Skin epidermis (tissue), 12 donors: ENCODE data around the gene CYP26B1.

Experiments used
- H3K27ac ChIP-seq, 21 experiments: fragments of 200-600 bp; sonication (generic) in 11 of 21; one replicate each; pipeline ENCODE4 v1.5.0; 2020; ENCODE audit warnings: mild to moderate bottlenecking in 3 of 21, inconsistent platforms in 2 of 21, moderate library complexity in 2 of 21
- H3K4me3 ChIP-seq, 7 experiments: fragments of 200-600 bp; sonication (generic) in 2 of 7; one replicate each; pipeline ENCODE4 v1.5.0; 2020; ENCODE audit warnings: inconsistent platforms in 2 of 7, mild to moderate bottlenecking in 2 of 7, moderate library complexity in 1 of 7

Gene CYP26B1

DNA sequence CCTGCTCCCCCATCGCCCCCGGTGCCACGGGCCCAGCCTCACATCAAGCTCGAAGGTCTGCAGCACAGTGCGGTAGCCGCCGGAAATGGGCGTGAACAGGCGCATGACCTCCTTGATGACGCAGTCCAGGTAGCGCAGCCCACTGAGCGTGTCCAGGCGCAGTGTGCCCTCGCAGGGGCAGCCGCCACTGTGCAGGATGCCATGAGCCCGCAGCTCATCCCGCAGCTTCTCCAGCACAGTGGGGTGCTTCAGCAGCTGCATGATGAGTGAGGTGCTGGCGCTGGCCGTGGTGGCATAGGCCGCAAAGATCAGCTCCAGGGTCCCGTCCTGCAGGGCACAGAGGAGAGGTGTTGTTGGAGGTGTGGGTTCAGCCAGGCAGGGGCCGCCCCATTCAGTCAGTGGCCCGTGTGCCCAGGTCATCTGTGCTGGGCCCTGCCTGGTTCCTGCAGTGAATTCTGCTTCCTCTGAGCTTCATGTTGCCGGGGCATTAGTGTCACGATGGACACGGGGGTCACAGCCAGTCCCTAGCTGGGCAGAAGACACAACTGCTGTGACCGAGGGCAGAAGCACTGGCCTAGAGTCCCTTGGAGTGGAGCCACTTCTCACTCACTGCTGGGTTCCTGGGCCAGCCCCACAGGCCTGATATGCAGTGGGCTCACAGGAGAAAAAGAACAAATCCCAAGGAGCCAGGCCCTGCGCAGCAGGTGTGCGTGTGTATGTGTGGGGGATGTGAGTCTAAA is 14.5 kb downstream of the CYP26B1 start:
- Histone ChIP-seq H3K27ac (no peak overlapping the region), H3K4me3 (no peak overlapping the region)

DNA sequence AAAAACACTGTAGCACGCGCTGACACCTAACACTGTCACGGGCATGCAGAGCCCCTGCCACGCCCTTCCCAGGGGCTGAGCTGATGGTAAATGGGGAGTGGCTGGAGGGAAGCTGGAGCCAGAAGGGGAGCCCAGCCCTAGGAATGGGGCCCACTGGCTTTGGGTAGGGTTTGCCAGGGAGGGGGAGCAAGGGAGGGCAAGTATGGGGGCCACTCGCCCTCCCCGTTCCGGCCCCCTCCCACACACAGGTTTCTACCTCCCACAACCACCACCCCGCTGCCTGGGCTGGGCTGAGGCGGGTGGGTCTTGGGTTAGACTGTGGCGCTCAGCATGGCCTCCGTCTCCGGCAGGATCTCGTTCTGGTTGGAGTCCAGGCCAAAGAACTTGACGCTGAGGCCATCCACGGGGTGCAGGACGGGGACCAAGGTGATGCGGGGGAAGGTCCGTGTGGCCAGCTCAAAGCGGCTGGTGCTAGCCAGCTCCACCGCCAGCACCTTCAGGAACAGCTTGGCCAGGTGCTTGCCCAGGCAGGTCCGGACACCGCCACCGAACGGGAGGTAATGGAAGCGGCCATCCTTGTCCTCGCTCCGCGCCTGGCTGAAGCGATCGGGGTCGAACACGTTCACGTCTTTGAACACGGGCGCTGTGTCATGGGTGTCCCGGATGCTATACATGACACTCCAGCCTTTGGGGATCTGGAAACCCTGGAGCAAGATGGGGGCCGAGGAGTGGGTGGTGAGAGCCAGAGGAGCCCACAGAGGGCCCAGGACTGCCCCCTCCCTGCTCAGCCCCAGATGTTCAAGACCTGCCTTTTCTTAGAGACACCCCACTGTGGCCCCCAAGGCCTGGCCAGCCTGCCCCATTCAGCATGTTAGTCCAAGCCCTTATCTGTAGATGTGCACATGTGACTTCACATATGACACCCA is 15.5 kb downstream of the CYP26B1 start:
- H3K27ac ChIP-seq = no peak overlapping the region
- H3K4me3 ChIP-seq = no peak overlapping the region

DNA sequence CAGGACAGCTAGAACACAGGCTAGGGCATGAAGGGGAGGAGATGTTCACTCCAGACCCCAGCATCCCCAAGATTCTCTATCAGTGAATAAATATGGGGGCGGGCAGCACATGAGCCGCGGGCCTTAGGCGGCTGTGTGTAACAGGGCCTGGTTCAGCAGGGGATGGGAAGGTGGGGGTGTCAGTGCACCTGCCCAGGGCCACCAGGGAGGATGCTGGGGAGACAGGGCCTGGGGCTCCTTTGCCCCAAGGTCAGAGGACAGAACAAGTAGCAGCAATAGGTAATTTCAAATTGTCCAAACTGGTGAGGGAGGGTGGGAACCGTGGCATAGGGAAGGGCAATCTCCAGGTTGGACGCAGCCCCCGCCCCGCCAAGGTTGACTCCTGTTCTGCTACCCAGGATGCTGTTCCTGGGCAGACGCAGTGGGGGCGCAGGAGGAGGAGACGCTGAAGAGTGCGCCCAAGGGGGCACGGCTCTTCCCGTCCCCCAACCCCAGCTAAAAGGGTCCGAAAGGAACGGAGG is 16.2 kb downstream of the CYP26B1 start:
- H3K27ac ChIP-seq = no peak overlapping the region
- H3K4me3 ChIP-seq = no peak overlapping the region

DNA sequence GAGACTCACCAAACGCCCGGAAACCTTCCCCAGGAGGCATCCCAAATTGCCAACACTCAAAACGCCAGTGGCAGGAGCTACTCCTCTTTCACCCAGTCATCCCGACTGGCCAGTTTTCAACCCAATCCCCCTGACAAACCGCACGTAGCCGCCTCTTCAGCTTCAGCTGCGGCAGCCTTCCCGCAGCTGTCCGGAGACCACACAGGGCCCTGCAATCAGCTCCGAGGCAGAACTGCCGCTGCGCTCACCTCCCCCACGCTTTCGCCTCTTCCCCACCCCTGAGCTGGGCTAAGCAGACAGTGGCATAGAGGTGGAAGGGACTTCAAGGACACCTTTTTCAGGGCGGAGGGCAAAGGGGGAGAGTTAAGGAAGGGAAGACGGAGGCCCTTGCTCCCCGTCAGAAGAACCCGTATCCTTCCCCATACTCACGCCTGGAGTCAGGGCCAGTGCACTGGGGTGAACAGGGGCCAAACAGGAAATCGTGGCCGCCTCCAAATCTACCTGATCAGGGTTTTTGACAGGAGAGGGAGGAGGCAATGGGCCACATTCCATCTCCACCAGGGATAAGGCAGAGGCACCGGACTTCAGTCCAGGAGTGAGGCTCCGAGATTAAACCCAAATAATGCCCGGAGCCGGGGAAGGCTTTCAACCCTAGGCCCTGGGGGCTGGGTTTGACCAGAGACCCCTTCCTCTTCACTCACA is 16.9 kb downstream of the CYP26B1 start:
- Histone ChIP-seq H3K27ac (peak overlapping the region in 3 of 21 experiments; percentile 12 to 31 (median 25)), H3K4me3 (no peak overlapping the region)

DNA sequence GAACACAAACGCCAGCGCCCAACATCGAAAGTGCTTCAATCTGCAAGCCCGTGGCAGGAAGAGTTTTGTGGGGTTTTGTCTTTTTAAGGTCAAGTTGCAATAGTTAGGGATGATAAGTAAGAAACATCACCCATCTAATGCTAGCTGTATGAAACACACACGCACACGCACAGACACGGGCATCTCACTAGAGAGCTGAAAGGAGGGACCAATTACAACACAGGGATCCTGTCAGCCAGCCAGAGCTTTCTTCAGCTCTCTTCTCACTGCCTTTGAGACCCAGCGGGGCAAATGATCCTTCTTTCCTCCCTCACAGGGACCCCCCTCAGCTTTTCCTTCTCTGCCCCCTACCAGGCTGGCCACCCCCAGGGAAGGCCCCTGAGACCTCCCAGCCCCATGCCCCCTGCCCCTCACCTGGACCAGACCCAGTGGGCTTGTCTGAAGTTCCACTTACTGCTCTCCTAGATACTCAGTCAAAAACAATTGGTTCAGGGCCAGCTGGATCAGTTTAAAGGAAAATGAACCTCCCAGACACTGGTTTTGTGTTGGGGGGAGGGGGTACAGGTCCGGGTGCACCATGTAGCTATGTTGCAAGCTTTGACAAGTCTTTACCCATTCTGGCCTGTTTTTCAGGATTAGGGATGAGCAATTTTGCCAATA is 17.9 kb downstream of the CYP26B1 start:
- H3K27ac ChIP-seq = peak overlapping the region in 1 of 21 experiments; percentile 25
- no peak overlapping the region for H3K4me3 ChIP-seq

DNA sequence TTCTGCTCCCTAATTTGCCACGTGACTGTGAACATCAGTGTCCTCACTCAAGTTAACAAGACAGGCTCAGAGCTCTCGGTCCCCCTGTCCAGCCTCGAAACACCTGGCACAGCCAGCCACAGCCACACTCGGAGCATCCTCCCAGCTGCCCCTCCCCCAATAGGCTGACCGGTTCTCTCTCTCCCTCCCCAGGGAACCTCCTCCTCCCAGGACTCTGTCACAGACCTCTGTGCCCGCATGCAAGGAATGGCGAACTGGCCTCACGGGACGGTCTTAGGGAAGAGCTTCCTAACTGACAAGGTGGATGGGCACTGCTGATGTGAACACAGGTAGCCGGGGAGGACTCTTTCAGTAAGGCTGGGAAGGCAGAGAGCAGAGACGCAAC is 18.8 kb downstream of the CYP26B1 start:
- Histone ChIP-seq H3K27ac (no peak overlapping the region), H3K4me3 (no peak overlapping the region)

DNA sequence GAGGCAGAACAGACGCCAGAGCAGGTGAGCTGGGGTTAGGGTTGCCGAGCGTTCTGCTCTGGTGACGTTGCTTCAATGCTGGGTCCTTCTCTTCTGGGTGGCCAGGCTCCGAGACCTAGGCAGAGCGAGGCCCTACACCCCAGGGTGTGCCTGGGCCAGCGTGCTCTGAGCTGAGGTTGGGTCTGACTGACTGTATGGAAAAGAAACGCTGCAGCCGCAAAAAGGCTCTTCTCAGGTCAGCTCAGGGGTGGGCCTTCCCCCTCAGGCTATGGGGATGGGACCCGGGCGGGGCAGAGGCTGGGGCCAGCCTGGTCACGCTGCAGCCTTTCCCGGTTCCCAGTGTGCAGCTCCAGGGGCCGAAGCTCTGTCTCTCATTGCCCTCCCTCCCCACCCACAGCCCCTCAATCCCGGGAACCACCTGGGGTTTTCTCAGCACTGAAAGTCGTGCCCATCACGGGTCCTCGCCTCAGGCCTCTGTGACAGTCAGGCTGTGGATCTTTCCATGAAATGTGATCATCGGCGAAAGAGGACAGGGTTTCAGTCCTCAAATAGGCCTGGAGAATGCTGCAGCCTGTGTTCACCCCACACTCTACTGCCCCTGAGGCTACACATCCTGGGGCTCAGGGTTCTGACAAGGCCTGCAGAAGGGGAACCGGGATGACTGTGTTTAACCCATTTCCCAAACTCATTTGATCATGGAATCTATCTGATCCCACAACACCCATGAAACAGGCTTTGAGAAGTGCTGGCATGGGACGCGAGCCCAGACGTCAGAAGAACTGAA is 19.4 kb downstream of the CYP26B1 start:
- no peak overlapping the region for H3K27ac ChIP-seq
- no peak overlapping the region for H3K4me3 ChIP-seq

DNA sequence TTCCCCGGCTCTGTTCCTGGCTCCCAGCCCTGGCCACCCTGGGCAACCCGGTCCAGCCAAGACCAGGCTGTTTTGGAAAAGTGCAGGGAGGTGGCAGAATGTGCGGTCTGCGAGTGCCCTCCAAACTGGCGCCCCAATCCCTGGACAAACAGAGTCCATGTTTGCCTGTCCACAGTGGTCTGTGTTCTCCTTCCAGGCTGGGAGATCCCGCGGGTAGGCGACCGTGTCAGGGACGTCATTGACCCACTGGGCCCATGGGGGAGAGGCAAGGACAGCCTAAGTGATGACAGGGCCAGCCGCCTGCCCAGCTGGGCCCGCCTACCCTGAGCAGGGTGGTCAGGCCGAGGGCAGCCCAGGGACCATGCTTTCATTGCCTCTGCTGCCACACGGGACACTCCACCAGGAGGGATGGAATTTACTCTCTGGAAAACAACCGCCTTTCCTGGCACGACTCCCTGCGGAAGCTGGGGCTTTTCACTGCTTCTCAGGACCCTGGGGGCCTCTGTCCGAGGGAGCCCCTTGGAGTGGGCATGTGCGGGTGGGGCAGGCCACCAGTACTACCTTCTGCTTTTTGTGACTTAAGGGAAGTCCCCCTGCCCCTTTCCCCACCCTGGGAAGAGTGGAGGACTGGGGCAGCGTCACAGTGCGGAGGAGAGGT is 20.1 kb downstream of the CYP26B1 start:
- H3K4me3 ChIP-seq = no peak overlapping the region

DNA sequence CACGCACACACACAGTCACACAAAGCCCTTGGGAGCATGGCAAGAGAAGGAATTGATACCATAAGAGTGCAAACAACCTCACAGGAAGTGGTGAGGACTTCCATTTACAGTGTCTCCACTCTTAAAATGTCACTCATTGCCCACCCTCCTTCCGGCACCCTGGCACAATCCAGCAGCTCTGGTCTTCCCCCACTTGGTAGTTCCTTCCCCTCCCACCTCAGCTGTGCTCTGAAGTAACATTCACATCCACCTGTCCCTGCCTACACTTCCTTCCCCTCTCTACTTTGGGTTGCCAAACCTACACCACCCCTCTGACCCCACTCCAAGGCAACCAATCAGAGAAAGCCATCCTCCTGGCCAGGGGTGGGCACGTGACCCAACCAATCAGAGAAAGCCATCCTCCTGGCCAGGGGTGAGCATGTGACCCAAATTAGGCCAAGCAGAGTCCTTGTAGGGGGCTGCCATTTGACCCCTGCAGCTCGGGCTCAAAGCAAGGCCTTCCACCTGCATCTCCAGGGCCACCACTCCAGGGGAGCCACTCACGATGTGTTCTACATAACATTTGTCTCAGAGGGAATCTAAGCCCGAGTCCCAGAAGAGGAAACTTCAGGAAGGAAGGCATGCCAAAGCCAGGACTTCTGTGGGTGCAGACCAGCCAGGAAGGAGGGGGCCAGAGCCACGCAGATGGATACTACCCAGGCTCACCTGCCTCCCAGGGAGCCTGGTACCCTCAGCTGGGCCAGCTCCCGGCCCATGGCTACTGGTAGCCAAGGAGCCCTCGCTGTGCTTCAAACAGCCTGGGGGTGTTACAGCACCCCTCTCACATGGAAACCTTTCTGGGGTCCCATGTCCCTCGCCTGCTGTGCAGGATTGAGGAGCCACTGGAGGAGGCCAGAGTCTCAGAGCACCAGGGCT is 21.2 kb downstream of the CYP26B1 start:
- Histone ChIP-seq H3K4me3 (no peak overlapping the region), H3K27ac (no peak overlapping the region)

More for the DNA sequence above, 20.1 kb downstream of the CYP26B1 start:
- H3K27ac ChIP-seq = no peak overlapping the region

DNA sequence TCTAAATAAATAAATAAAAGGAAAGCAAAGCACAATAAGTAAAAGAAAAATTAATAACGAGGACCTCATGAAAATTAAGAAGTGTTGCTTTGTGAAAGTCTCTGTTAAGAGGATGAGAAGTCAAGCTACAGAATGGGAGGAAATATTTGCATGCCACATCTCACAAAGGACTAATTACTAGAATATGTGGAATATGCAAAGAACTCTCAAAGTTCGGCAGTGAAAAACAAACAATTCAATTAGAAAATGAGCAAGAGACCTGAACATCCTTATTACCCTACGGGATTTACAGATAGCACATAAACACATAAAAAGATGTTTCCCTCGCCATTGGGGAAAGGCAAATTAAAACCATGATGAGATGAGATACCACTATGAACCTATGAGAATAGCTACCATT is 23.3 kb downstream of the CYP26B1 start:
- Histone ChIP-seq H3K4me3 (no peak overlapping the region), H3K27ac (no peak overlapping the region)

DNA sequence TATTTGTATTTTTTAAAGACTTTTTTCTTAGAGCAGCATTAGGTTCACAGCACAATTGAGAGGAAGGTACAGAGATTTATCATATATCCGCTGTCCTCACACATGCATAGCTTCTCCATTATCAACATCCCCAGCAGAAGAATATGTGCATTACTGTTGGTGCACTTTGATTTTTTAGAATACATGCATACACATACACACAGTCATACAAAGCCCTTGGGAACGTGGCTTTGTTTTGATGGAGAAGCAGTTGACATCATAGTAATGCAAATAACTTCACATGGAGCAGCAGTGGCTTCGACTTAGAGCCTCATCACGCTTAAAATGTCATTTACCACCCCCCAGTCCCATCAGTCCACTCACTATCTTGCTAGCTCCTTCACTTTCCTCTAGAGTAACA is 26.5 kb downstream of the CYP26B1 start:
- H3K27ac ChIP-seq = no peak overlapping the region
- no peak overlapping the region for H3K4me3 ChIP-seq

DNA sequence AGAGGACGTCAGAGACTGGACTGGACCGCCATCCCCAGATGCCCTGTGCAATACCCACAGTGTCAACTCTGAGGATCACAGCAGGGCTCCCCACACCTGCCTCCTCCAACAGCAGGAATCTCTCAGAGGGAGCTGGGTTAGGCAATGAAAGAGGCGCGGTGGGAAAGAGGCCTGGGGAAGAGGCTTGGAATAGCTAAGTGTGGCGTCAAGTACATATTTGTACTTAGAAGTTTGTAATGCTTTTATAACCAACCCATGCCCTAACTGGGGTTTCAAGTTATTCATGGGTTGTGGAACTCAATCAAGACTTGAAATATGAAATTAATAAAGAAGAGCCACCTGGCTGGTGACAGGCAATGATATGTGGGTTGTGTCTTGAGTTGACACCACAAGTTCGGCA is 28.7 kb downstream of the CYP26B1 start:
- Histone ChIP-seq H3K27ac (no peak overlapping the region), H3K4me3 (no peak overlapping the region)

DNA sequence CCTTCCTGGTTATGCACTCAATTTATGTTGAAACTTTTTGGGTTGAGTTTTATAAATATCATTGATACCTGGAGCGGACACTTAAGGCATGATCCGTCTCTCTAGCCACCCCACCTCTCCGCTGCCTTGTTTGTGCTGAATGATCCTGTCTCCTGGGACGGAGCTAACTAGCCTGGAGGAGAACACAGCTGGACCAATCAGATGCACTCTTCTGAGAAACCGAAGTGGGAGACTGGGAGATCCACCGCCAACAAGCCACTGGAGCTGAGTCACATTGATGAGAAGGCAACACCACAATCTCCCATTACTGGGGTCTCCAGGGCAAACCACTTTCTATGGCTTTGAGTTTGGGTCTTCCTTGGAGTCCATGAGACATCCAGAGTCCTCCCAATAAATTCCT is 29.3 kb downstream of the CYP26B1 start:
- Histone ChIP-seq H3K27ac (no peak overlapping the region), H3K4me3 (no peak overlapping the region)

DNA sequence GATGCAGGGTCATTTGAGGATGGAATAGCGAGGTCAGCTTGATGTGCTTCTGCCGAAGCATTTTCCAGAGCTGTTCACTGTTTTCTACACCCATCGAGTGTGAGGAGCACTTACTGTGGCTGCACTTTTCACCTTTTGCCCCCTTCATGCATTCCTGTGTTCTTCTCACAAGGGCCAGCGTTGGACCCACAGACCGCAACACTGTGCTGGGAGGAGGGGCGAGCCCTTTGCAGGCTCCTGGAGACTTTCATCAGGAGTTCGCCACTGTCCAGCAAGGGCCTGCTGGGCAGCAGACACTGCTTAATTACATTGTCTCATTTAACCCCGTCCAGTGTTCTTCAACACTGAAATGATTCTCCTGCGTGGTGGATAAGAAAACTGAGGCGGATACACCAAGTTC is 29.9 kb downstream of the CYP26B1 start:
- Histone ChIP-seq H3K27ac (no peak overlapping the region), H3K4me3 (no peak overlapping the region)

DNA sequence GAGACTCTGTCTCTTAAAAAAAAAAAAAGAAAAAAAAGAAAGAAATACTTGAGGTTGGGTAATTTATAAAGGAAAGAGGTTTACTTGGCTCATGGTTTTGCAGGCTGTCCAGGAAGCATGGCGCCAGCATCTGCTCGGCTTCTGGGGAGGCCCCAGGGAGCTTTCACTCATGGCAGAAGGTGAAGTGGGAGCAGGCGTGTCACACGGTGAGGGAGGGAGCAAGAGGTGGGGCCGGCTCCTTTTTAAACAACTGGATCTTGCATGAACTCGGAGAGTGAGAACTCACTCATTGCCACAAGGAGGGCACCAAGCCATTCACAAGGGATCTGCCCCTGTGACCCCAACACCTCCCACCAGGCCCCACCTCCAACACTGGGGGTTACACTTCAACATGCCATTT is 30.6 kb downstream of the CYP26B1 start:
- Histone ChIP-seq H3K4me3 (no peak overlapping the region), H3K27ac (no peak overlapping the region)

DNA sequence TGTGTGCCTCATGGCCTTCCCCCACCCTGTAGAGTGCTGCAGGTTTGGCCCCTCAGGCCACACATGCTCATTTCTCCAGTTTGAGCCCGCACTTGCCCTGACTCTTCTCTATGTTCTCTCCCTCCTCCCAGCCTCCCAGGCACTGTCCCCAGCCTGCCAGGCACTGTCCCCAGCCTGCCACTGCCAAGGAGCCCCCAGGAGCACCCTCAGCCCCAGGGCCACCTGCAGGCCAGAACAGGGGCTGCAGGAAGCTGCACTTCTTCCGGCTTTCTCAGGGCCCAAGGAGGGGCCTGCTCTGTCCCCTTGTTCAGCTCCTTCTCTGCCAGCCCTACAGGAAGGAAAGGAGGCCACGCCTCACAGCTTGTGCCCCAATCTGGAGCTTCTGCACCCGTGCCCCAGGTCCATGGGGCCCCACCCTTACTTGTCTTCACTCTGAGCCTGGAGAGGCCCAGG is 31.6 kb downstream of the CYP26B1 start:
- H3K27ac ChIP-seq = peak overlapping the region in 15 of 21 experiments; percentile 27 to 84 (median 69)
- no peak overlapping the region for H3K4me3 ChIP-seq
